Osteocyte (in vitro differentiated cells): ENCODE data around the gene GARNL3. TPM values are rescaled to one million over a fixed set of nuclear protein-coding genes. Genes with fewer than 3 reads are reported as not detected.

Experiments
- DNase-seq: peaks from one replicate; pipeline ENCODE4 v3.0.0; 2021; ENCODE audit warnings: mixed read lengths; ENCODE audit not compliant: unreplicated experiment; ENCODE audit errors: extremely low spot score
- H3K27ac Mint-ChIP-seq: one replicate; pipeline ENCODE4 v1.8.0; 2021; ENCODE audit warnings: mild to moderate bottlenecking, mixed read lengths; ENCODE audit not compliant: unreplicated experiment
- H3K27me3 Mint-ChIP-seq: one replicate; pipeline ENCODE4 v1.8.0; 2021; ENCODE audit warnings: mixed read lengths; ENCODE audit not compliant: unreplicated experiment
- H3K36me3 Mint-ChIP-seq: one replicate; pipeline ENCODE4 v1.8.0; 2021; ENCODE audit warnings: mixed read lengths; ENCODE audit not compliant: unreplicated experiment
- H3K4me1 Mint-ChIP-seq: one replicate; pipeline ENCODE4 v1.8.0; 2021; ENCODE audit warnings: mixed read lengths; ENCODE audit not compliant: unreplicated experiment
- H3K4me3 Mint-ChIP-seq: one replicate; pipeline ENCODE4 v1.8.0; 2021; ENCODE audit warnings: mild to moderate bottlenecking, moderate library complexity, mixed read lengths; ENCODE audit not compliant: unreplicated experiment
- H3K9me3 Mint-ChIP-seq: one replicate; pipeline ENCODE4 v1.8.0; 2021; ENCODE audit warnings: mixed read lengths; ENCODE audit not compliant: unreplicated experiment
- total RNA-seq: library from RNA; stranded (reverse); gene quantifications from 2 replicates; pipeline ENCODE4 v1.2.1, GENCODE V29; 2021
- TF ChIP-seq, protein P1 (sequence below): fragments of 200-600 bp; sonication (generic); IDR thresholded peaks from 2 replicates; pipeline ENCODE4 v1.5.0; 2021; ENCODE audit warnings: antibody characterized with exemption, mild to moderate bottlenecking, moderate library complexity

Gene GARNL3
- total RNA-seq, 1 donor from 2014 or later, result 6.0 TPM

DNA sequence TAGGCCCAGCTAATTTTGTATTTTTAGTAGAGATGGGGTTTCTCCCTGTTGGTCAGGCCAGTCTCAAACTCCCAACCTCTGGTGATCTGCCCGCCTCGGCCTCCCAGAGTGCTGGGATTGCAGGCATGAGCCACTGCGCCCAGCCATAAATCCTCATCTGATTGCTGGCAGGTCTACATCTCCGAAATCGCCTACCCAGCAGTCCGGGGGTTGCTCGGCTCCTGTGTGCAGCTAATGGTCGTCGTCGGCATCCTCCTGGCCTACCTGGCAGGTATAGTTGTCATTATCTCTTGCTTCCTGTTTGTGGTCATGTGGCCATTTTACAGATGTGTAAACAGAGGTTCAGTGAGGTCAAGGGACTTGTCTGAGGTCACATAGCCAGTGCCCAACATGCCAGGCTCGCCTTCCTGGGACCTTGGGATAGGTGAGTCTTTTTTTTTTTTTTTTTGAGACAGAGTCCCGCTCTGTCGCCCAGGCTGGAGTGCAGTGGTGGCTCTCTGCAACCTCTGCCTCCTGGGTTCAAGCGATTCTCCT, 135.2 kb downstream of the GARNL3 start:
- H3K4me1 Mint-ChIP-seq, result peaks cover 8% of the 10 kb centered on the region
- H3K9me3 Mint-ChIP-seq, result no peaks in the 10 kb centered on the region
- TF ChIP-seq, protein P1, sequence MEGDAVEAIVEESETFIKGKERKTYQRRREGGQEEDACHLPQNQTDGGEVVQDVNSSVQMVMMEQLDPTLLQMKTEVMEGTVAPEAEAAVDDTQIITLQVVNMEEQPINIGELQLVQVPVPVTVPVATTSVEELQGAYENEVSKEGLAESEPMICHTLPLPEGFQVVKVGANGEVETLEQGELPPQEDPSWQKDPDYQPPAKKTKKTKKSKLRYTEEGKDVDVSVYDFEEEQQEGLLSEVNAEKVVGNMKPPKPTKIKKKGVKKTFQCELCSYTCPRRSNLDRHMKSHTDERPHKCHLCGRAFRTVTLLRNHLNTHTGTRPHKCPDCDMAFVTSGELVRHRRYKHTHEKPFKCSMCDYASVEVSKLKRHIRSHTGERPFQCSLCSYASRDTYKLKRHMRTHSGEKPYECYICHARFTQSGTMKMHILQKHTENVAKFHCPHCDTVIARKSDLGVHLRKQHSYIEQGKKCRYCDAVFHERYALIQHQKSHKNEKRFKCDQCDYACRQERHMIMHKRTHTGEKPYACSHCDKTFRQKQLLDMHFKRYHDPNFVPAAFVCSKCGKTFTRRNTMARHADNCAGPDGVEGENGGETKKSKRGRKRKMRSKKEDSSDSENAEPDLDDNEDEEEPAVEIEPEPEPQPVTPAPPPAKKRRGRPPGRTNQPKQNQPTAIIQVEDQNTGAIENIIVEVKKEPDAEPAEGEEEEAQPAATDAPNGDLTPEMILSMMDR, result no peak
- H3K27me3 Mint-ChIP-seq, result no peaks in the 10 kb centered on the region
- DNase-seq, result no peak
- H3K36me3 Mint-ChIP-seq, result no peaks in the 10 kb centered on the region
- no peak overlapping the region for H3K4me3 Mint-ChIP-seq
- no peak overlapping the region for H3K27ac Mint-ChIP-seq

DNA sequence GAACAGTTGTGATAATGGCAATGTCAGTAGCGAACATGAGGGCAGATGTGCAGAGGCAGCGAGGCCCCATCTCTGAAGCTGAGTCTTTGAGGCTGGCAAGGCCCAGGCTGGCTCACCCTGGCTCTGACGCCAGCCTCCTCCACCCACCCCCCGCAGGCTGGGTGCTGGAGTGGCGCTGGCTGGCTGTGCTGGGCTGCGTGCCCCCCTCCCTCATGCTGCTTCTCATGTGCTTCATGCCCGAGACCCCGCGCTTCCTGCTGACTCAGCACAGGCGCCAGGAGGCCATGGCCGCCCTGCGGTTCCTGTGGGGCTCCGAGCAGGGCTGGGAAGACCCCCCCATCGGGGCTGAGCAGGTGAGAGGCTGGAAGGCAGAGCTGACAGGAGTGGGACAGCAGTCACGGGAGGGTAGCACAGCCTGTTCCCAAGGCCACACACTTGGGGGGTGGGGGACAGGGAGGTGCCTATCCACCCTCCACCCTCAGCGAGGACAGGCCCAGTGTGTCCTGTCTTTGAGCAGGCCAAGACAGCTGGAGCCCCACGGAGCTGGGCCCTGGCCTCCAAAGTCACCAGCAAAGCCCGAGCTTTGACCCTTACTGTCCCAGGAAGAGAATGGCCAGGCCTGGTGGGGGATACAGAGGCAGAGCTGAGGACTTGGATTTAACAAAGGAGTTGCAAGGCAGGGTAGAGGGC, 138.0 kb downstream of the GARNL3 start:
- TF ChIP-seq, protein P1, result no peak
- Mint-ChIP-seq H3K27ac (no peak overlapping the region), H3K4me1 (peaks cover 10% of the 10 kb centered on the region), H3K9me3 (no peaks in the 10 kb centered on the region), H3K4me3 (no peak overlapping the region), H3K36me3 (peaks cover 7% of the 10 kb centered on the region), H3K27me3 (no peaks in the 10 kb centered on the region)
- no peak for DNase-seq

DNA sequence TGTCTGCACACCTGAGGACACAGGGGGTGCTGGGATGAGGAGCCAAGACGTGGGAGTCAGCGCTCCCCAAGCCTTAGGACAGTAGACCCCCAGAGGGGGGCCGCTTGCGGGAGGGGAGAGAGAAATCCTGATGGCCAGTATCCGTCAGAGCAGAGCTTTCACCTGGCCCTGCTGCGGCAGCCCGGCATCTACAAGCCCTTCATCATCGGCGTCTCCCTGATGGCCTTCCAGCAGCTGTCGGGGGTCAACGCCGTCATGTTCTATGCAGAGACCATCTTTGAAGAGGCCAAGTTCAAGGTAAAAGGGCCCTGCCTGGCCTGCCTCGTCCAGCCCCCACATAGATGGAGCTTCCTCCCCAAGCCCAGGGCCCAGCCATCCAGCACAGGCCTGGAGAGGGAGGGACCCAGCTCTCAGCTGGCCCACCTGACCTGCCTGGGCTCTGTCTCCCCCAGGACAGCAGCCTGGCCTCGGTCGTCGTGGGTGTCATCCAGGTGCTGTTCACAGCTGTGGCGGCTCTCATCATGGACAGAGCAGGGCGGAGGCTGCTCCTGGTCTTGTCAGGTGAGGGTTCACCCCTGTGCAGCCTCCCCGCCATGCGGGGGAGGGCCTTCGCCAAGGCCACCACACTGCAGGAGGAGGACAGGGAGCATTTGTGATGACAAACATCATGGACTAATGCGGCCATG, 139.1 kb downstream of the GARNL3 start:
- TF ChIP-seq, protein P1, result no peak
- Mint-ChIP-seq H3K27me3 (no peaks in the 10 kb centered on the region), H3K36me3 (peaks cover 7% of the 10 kb centered on the region), H3K27ac (no peak overlapping the region), H3K4me3 (no peak overlapping the region), H3K4me1 (peaks cover 6% of the 10 kb centered on the region), H3K9me3 (no peaks in the 10 kb centered on the region)
- no peak for DNase-seq

DNA sequence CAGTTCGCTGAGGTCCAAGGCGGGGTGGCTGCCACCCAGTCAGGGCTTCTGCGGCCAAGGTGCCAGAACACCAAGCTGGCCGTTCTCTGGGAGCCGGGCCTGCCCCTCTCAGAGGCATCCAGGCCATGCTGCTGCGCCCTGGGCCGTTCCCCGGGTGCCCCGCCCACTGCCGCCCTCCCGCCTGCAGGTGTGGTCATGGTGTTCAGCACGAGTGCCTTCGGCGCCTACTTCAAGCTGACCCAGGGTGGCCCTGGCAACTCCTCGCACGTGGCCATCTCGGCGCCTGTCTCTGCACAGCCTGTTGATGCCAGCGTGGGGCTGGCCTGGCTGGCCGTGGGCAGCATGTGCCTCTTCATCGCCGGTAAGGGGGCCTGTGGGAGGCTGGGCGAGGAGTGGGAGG, 140.1 kb downstream of the GARNL3 start:
- TF ChIP-seq, protein P1, result no peak
- Mint-ChIP-seq H3K36me3 (peaks cover 7% of the 10 kb centered on the region), H3K27me3 (no peaks in the 10 kb centered on the region), H3K4me1 (peaks cover 6% of the 10 kb centered on the region), H3K27ac (no peak overlapping the region), H3K4me3 (no peak overlapping the region), H3K9me3 (no peaks in the 10 kb centered on the region)
- no peak for DNase-seq
